Fibroblast of skin of left quadriceps (primary cell): ENCODE results near the gene INHBB.

Source experiments
- DNase-seq, 2 experiments: peaks; one replicate each; pipeline ENCODE4 v3.0.0-alpha.2; 2013; ENCODE audit warnings: low read depth in 2 of 2

Gene INHBB

GRCh38 chr2:120355780-120356266, 9.9 kb downstream of the INHBB start:
- no peak for DNase-seq

- DNase-seq, result no peak
These were observed 11.8 kb downstream of the INHBB start for GRCh38 chr2:120357768-120358167.

- DNase-seq, result no peak
These were observed 13.0 kb downstream of the INHBB start for GRCh38 chr2:120358734-120359465.

- no peak for DNase-seq
These were observed 14.4 kb downstream of the INHBB start for GRCh38 chr2:120360307-120360855.

GRCh38 chr2:120362926-120363325, 17.0 kb downstream of the INHBB start:
- DNase-seq, result no peak

- DNase-seq, result no peak
These were observed 19.4 kb downstream of the INHBB start for GRCh38 chr2:120365236-120365793.

- DNase-seq, result no peak
These were observed 20.8 kb downstream of the INHBB start for GRCh38 chr2:120366698-120367097.

- no peak for DNase-seq
These were observed 21.3 kb downstream of the INHBB start for GRCh38 chr2:120367221-120367620.

GRCh38 chr2:120367649-120368048, 21.7 kb downstream of the INHBB start:
- no peak for DNase-seq

- DNase-seq, result no peak
These were observed 22.1 kb downstream of the INHBB start for GRCh38 chr2:120368086-120368485.

- no peak for DNase-seq
These were observed 23.3 kb downstream of the INHBB start for GRCh38 chr2:120369250-120369649.

- no peak for DNase-seq
These were observed 26.2 kb downstream of the INHBB start for GRCh38 chr2:120371969-120372625.

GRCh38 chr2:120372816-120373215, 26.9 kb downstream of the INHBB start:
- no peak for DNase-seq

- no peak for DNase-seq
These were observed 27.5 kb downstream of the INHBB start for GRCh38 chr2:120373424-120373823.

- no peak for DNase-seq
These were observed 28.9 kb downstream of the INHBB start for GRCh38 chr2:120374821-120375220.

GRCh38 chr2:120375251-120376020, 29.5 kb downstream of the INHBB start:
- no peak for DNase-seq

GRCh38 chr2:120376101-120376500, 30.2 kb downstream of the INHBB start:
- no peak for DNase-seq

- no peak for DNase-seq
These were observed 31.0 kb downstream of the INHBB start for GRCh38 chr2:120376679-120377640.

GRCh38 chr2:120378605-120379004, 32.7 kb downstream of the INHBB start:
- no peak for DNase-seq
